ENCODE data around the gene RPS5. TPM values are rescaled to one million over a fixed set of nuclear protein-coding genes. Genes with fewer than 3 reads are reported as not detected.

Gene RPS5
- total RNA-seq, 5 donors from 2014 or later (not counting 1 experiment from before 2014, with no cell fraction given), result 1,332 to 1,813 (median 1,414) TPM

DNA sequence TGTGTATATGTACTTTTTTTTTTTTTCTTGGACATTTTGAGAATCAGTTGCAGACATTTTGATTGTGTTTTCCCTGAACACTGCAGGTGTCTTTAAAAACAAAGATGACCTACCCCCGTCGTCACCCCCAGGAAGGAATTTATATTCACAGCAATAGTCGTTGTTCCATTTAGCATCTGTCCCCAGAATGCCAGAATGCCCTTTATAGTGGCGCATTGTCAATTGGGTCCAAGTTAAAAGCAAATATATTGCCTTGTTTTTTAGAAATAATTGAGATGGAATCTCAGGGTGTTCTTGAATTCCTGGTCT is 6.6 kb downstream of the RPS5 start:
- Mint-ChIP-seq H3K27me3 (peaks cover 5 to 16% of the 10 kb centered on the region in 2 donors), H3K36me3 (peaks cover 37% of the 10 kb centered on the region), H3K27ac (no peak overlapping the region), H3K9me3 (no peaks in the 10 kb centered on the region), H3K4me3 (no peak overlapping the region), H3K4me1 (peaks cover 16 to 22% (median 22%) of the 10 kb centered on the region in 3 donors)
- H3K27me3 ChIP-seq (replicated peaks in 1 of 2; ENCODE audit: control insufficient read depth in 2 of 2, extremely low read depth in 1 of 2, insufficient read depth in 2 of 2, low read length in 1 of 2), result peaks cover 0 to 29% of the 10 kb centered on the region in 2 experiments
- no peaks in the 10 kb centered on the region for H3K9me3 ChIP-seq
- CTCF ChIA-PET, result no interaction called here
- POLR2A ChIA-PET, result no interaction called here
- 83% methylated on average over 1 of the region's 4 CpGs for WGBS (ENCODE audit: insufficient coverage)
- peaks cover 14 to 50% of the 10 kb centered on the region in 2 donors for H3K36me3 ChIP-seq (ENCODE audit: control insufficient read depth in 2 of 2, extremely low read depth in 1 of 2, insufficient read depth in 1 of 2, low read length in 1 of 2)
- DNase-seq (no peak), ATAC-seq (replicated peaks in 1 of 4) (no peak)
- peaks cover 0 to 15% of the 10 kb centered on the region in 2 experiments for H3K4me1 ChIP-seq (ENCODE audit: control insufficient read depth in 1 of 2, extremely low read depth in 1 of 2, insufficient read depth in 2 of 2, low read length in 2 of 2)
- H3K4me3 ChIP-seq (ENCODE audit: control insufficient read depth in 1 of 2, extremely low read depth in 1 of 2, low read length in 1 of 2), result no peak overlapping the region
- no peak overlapping the region for H3K27ac ChIP-seq (ENCODE audit: low read length)

DNA sequence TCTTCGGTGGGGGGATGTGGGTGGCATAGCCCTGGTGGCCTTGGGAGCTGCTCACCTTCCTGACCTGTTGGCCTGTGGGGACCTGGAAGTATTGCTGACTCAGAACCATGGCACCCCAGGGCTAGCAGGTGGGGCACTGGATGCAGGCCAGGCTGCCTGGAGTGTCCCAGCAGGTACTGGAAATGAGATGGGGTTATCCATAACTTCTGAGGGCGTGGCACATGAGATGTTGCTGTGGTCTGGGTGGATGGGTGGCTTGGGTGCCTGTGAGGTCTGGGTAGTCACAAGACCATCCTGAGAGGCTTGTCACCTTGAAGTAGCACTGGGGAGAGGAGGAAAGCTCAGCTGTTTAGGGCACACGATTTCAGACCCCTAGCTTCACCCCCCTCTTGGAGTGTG is 7.8 kb downstream of the RPS5 start:
- peaks cover 14 to 41% of the 10 kb centered on the region in 2 donors for H3K36me3 ChIP-seq (ENCODE audit: control insufficient read depth in 2 of 2, extremely low read depth in 1 of 2, insufficient read depth in 1 of 2, low read length in 1 of 2)
- WGBS (ENCODE audit: insufficient coverage), result 100% methylated on average over 1 of the region's 3 CpGs
- Mint-ChIP-seq H3K9me3 (no peaks in the 10 kb centered on the region), H3K36me3 (peaks cover 29% of the 10 kb centered on the region), H3K27ac (no peak overlapping the region), H3K4me3 (peak overlapping the region in 1 of 3 donors; percentile 23), H3K27me3 (peaks cover 5 to 16% of the 10 kb centered on the region in 2 donors), H3K4me1 (peaks cover 11 to 17% (median 13%) of the 10 kb centered on the region in 3 donors)
- peaks cover 0 to 30% of the 10 kb centered on the region in 2 experiments for H3K27me3 ChIP-seq (replicated peaks in 1 of 2; ENCODE audit: control insufficient read depth in 2 of 2, extremely low read depth in 1 of 2, insufficient read depth in 2 of 2, low read length in 1 of 2)
- DNase-seq (no peak), ATAC-seq (replicated peaks in 1 of 4) (no peak)
- no peak overlapping the region for H3K27ac ChIP-seq (ENCODE audit: low read length)
- H3K9me3 ChIP-seq, result no peaks in the 10 kb centered on the region
- ChIA-PET CTCF (no interaction called here), POLR2A (no interaction called here)
- H3K4me3 ChIP-seq (ENCODE audit: control insufficient read depth in 1 of 2, extremely low read depth in 1 of 2, low read length in 1 of 2), result no peak overlapping the region
- peaks cover 0 to 12% of the 10 kb centered on the region in 2 experiments for H3K4me1 ChIP-seq (ENCODE audit: control insufficient read depth in 1 of 2, extremely low read depth in 1 of 2, insufficient read depth in 2 of 2, low read length in 2 of 2)

DNA sequence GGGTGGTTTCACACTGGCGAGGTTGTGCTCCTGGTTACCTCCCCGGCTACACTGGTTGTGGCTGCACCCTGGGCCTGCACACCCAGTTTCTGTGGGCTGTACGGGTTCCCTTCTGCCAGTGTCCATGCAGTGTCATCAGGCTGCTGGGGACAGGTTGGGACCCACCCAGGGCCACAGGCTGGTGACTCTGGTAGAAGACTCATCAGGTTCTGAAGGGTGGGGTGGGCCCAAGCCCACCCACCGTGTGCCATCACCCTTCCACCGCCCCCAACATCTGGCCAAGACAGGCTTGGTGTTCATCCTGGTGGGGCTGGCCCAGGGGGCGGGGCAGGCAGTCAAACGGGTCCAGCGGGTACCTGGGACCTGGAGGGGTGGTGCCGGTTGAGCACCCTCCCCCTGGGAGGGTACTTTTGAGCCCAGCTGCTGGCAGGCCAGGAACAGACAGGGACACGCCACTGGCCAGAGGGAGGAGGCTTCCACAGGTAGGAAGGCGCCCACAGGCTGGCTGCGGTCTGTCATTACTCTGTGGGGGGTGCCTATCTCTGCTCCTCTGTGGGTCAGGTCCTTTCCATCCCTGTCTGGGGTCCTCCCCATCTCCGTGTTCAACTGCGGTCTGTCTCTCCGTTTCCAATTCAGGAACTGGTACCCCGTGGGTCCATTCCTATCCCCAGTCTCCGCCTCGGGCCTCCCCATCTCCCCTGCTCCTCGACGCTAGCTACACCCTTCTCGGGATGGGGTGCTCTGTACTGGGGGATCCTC is 8.3 kb downstream of the RPS5 start, which contains the start of gene RNF225:
Gene RNF225 (plus strand): TSS at position 437 of the 759 bp plus-strand sequence. CDS start 434 bp downstream, outside the sequence.
- 51% methylated on average over 13 of the region's 21 CpGs for WGBS (ENCODE audit: insufficient coverage)
- peak in 1 of 4 experiments; percentile 12 for ATAC-seq (replicated peaks in 1 of 4)
- Mint-ChIP-seq H3K9me3 (no peaks in the 10 kb centered on the region), H3K4me3 (peak within 1 kb of the TSS in 1 of 3 donors; percentile 23), H3K4me1 (peaks cover 11 to 18% (median 13%) of the 10 kb centered on the region in 3 donors), H3K27me3 (peaks cover 5 to 16% of the 10 kb centered on the region in 2 donors), H3K36me3 (peaks cover 29% of the 10 kb centered on the region), H3K27ac (no peak within 1 kb of the TSS)
- H3K27me3 ChIP-seq (replicated peaks in 1 of 2; ENCODE audit: control insufficient read depth in 2 of 2, extremely low read depth in 1 of 2, insufficient read depth in 2 of 2, low read length in 1 of 2), result peaks cover 0 to 33% of the 10 kb centered on the region in 2 experiments
- no peak for DNase-seq
- H3K9me3 ChIP-seq, result no peaks in the 10 kb centered on the region
- H3K4me1 ChIP-seq (ENCODE audit: control insufficient read depth in 1 of 2, extremely low read depth in 1 of 2, insufficient read depth in 2 of 2, low read length in 2 of 2), result peaks cover 0 to 9% of the 10 kb centered on the region in 2 experiments
- ChIA-PET CTCF (no interaction called here), POLR2A (no interaction called here)
- no peak within 1 kb of the TSS for H3K4me3 ChIP-seq (ENCODE audit: control insufficient read depth in 1 of 2, extremely low read depth in 1 of 2, low read length in 1 of 2)
- peaks cover 14 to 41% of the 10 kb centered on the region in 2 donors for H3K36me3 ChIP-seq (ENCODE audit: control insufficient read depth in 2 of 2, extremely low read depth in 1 of 2, insufficient read depth in 1 of 2, low read length in 1 of 2)
- H3K27ac ChIP-seq (ENCODE audit: low read length), result no peak within 1 kb of the TSS

DNA sequence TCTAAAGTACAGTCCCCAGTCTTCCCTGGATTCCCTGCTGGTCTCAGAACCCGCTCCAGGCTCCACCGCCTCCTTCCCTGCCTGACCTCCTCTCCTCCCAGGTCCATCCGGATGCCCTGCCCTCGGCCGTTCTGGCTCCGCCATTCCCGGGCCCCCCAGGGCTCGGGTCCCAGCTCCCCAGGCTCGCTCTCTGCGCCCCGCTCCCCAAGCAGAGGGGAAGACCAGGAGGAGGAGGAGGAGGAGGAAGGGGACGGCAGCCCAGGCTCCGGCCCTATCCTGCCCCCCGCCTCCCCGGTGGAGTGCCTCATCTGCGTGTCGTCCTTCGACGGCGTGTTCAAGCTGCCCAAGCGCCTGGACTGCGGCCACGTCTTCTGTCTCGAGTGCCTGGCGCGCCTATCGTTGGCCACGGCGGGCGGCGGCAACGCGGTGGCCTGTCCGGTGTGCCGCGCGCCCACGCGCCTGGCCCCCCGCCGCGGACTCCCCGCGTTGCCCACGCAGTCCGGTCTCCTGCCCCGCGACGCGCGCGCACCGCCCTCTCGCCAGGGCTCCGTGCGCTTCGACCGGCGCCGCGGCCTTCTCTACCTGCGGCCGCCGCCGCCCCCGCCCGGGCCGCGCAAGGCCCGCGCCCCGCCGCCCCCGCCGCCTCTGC is 9.0 kb downstream of the RPS5 start:
- Histone ChIP-seq H3K27ac (ENCODE audit: low read length) (no peak overlapping the region), H3K4me1 (ENCODE audit: control insufficient read depth in 1 of 2, extremely low read depth in 1 of 2, insufficient read depth in 2 of 2, low read length in 2 of 2) (peaks cover 2 to 16% of the 10 kb centered on the region in 2 experiments), H3K27me3 (replicated peaks in 1 of 2; ENCODE audit: control insufficient read depth in 2 of 2, extremely low read depth in 1 of 2, insufficient read depth in 2 of 2, low read length in 1 of 2) (peaks cover 0 to 38% of the 10 kb centered on the region in 2 experiments), H3K9me3 (no peaks in the 10 kb centered on the region), H3K36me3 (ENCODE audit: control insufficient read depth in 2 of 2, extremely low read depth in 1 of 2, insufficient read depth in 1 of 2, low read length in 1 of 2) (peaks cover 14 to 35% of the 10 kb centered on the region in 2 donors), H3K4me3 (ENCODE audit: control insufficient read depth in 1 of 2, extremely low read depth in 1 of 2, low read length in 1 of 2) (no peak overlapping the region)
- Mint-ChIP-seq H3K4me1 (peaks cover 10 to 19% (median 12%) of the 10 kb centered on the region in 3 donors), H3K4me3 (no peak overlapping the region), H3K27ac (no peak overlapping the region), H3K27me3 (peaks cover 5 to 16% of the 10 kb centered on the region in 2 donors), H3K9me3 (no peaks in the 10 kb centered on the region), H3K36me3 (peaks cover 26% of the 10 kb centered on the region)
- ChIA-PET CTCF (no interaction called here), POLR2A (no interaction called here)
- ATAC-seq (replicated peaks in 1 of 4), result no peak
- WGBS (ENCODE audit: insufficient coverage), result 16% methylated on average over 69 of the region's 75 CpGs
- DNase-seq, result no peak

DNA sequence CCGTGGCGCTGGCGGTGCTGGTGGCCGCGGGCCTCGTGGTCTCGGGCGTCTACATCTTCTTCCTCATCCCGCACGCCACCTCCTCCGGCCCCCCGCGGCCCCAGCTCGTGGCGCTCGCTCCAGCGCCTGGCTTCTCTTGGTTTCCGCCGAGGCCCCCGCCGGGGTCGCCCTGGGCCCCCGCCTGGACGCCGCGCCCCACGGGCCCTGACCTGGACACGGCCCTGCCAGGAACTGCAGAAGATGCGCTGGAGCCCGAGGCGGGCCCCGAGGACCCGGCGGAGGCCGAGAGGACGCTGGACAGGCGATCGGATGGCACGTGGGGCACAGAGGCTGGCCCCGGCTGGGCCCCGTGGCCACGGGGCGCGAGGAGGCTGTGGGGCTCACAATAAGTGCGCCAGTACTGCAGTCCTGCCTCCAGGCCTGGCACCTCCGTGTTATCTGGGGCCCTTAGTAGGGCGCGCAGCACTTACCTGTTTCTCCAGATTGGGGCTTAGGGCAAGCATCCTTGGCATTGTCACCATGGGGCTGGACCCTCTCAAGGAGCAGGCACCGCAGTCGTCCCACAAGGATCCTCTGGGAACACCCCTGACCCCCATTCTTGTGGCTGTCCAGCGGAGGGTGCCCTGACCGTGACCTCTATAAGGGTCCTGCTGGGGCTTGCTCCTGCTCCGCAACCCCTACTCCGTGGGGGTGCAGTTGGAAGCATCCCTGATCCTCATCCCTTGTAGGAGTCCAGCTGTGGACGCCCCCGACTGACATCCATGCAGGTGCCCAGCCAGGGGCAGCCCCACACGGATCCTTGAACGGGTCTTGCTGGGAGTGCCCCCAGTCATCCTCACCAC is 9.8 kb downstream of the RPS5 start:
- Histone ChIP-seq H3K27me3 (replicated peaks in 1 of 2; ENCODE audit: control insufficient read depth in 2 of 2, extremely low read depth in 1 of 2, insufficient read depth in 2 of 2, low read length in 1 of 2) (peaks cover 0 to 38% of the 10 kb centered on the region in 2 experiments), H3K9me3 (no peaks in the 10 kb centered on the region), H3K4me3 (ENCODE audit: control insufficient read depth in 1 of 2, extremely low read depth in 1 of 2, low read length in 1 of 2) (no peak overlapping the region), H3K36me3 (ENCODE audit: control insufficient read depth in 2 of 2, extremely low read depth in 1 of 2, insufficient read depth in 1 of 2, low read length in 1 of 2) (peaks cover 14 to 30% of the 10 kb centered on the region in 2 donors), H3K27ac (ENCODE audit: low read length) (no peak overlapping the region), H3K4me1 (ENCODE audit: control insufficient read depth in 1 of 2, extremely low read depth in 1 of 2, insufficient read depth in 2 of 2, low read length in 2 of 2) (peaks cover 2 to 22% of the 10 kb centered on the region in 2 experiments)
- ChIA-PET POLR2A (no interaction called here), CTCF (no interaction called here)
- H3K4me1 Mint-ChIP-seq, result peaks cover 14 to 21% (median 15%) of the 10 kb centered on the region in 3 donors
- no peak overlapping the region for H3K27ac Mint-ChIP-seq
- no peak for DNase-seq
- WGBS (ENCODE audit: insufficient coverage), result 48% methylated on average over 55 of the region's 58 CpGs
- no peak overlapping the region for H3K4me3 Mint-ChIP-seq
- H3K9me3 Mint-ChIP-seq, result no peaks in the 10 kb centered on the region
- H3K27me3 Mint-ChIP-seq, result peaks cover 5 to 16% of the 10 kb centered on the region in 2 donors
- no peak for ATAC-seq (replicated peaks in 1 of 4)
- H3K36me3 Mint-ChIP-seq, result peaks cover 23% of the 10 kb centered on the region

DNA sequence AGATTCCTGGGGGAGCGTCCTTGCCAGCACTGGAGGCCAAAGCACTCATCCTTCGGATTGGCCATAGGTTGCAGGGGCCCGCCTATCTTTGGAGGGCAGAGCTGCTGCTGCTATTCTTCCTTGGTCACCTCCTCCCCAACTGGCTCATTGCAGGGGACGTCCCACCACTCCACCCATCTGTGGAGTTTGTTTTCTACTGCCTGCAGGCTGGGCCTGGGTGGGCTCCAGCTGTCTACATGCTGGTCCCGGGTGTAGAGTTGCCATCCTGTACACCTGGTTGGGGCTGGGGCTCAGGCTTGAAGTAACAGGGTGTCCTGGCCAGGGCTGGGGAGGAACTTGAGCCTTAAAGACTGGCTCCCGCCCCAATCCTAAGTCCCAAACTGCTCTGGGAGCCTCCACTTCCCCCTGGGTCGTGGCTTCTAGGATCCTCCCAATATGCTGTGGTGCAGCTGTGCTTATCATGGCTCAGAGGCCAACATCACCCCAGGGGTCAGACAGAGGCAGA is 10.5 kb downstream of the RPS5 start:
- no peak overlapping the region for H3K4me3 Mint-ChIP-seq
- WGBS (ENCODE audit: insufficient coverage), result 100% methylated on average over 3 of the region's 7 CpGs

More for the DNA sequence above, 10.5 kb downstream of the RPS5 start:
- POLR2A ChIA-PET, result no interaction called here
- ATAC-seq (replicated peaks in 1 of 4) (no peak), DNase-seq (no peak)
- H3K27ac Mint-ChIP-seq, result no peak overlapping the region
- H3K36me3 Mint-ChIP-seq, result peaks cover 23% of the 10 kb centered on the region
- Histone ChIP-seq H3K4me3 (ENCODE audit: control insufficient read depth in 1 of 2, extremely low read depth in 1 of 2, low read length in 1 of 2) (no peak overlapping the region), H3K9me3 (no peaks in the 10 kb centered on the region), H3K27me3 (replicated peaks in 1 of 2; ENCODE audit: control insufficient read depth in 2 of 2, extremely low read depth in 1 of 2, insufficient read depth in 2 of 2, low read length in 1 of 2) (peaks cover 0 to 38% of the 10 kb centered on the region in 2 experiments), H3K36me3 (ENCODE audit: control insufficient read depth in 2 of 2, extremely low read depth in 1 of 2, insufficient read depth in 1 of 2, low read length in 1 of 2) (peaks cover 14 to 23% of the 10 kb centered on the region in 2 donors), H3K27ac (ENCODE audit: low read length) (no peak overlapping the region), H3K4me1 (ENCODE audit: control insufficient read depth in 1 of 2, extremely low read depth in 1 of 2, insufficient read depth in 2 of 2, low read length in 2 of 2) (peaks cover 4 to 27% of the 10 kb centered on the region in 2 experiments)
- H3K4me1 Mint-ChIP-seq, result peaks cover 14 to 21% (median 15%) of the 10 kb centered on the region in 3 donors
- H3K27me3 Mint-ChIP-seq, result peaks cover 5 to 16% of the 10 kb centered on the region in 2 donors
- CTCF ChIA-PET, result no interaction called here
- no peaks in the 10 kb centered on the region for H3K9me3 Mint-ChIP-seq
